DND-41 (cell line): ENCODE measurements around the gene SPNS2.

Experiments used
- CTCF ChIP-seq: IDR thresholded peaks from 2 replicates; pipeline ENCODE4 v1.5.1; 2012; ENCODE audit warnings: borderline replicate concordance, low read length, moderate library complexity, mild to moderate bottlenecking; ENCODE audit not compliant: poor library complexity, severe bottlenecking; ENCODE audit errors: extremely low read depth
- EZH2 ChIP-seq: IDR thresholded peaks from 3 replicates; pipeline ENCODE4 v1.6.1; 2012; ENCODE audit warnings: borderline replicate concordance, low read depth, mild to moderate bottlenecking, moderate library complexity, low read length, inconsistent platforms; ENCODE audit not compliant: severe bottlenecking

- TF ChIP-seq CTCF (peak; percentile 77), EZH2 (no peak)
Measured at GRCh38 chr17:4566785-4567184, 68.1 kb downstream of the SPNS2 start.
